NCI-H146 (cell line): ENCODE data around the gene STXBP6.
"Not testable (repeated sequence)": the region's sequence is repeated elsewhere in the genome, so short reads cannot be mapped to it uniquely, and the experiment has no call there.

Experiments
- DNase-seq: peaks from one replicate; lab custom pipeline; 2025; lab: John Stamatoyannopoulos, UW

Gene STXBP6

DNA sequence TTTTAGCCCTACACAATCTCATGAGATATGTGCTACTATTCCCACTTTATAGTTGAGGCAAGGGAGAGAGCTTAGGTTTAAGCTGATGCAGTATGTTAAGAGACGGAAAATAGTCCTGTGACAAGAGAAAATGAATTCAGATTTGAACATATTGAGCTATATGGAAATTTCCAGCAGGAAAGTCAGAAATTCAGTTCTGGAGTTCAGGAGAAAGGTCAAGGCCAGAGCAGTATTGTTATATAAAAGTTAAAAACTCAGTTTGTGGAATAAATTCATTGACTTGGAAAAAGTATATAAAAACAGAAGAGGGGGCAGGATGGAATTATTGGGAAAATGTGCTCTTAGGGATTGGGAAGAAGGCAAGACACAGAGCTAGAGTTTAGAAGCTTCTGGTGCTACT is 248.9 kb downstream of the STXBP6 start:
- no peak for DNase-seq

DNA sequence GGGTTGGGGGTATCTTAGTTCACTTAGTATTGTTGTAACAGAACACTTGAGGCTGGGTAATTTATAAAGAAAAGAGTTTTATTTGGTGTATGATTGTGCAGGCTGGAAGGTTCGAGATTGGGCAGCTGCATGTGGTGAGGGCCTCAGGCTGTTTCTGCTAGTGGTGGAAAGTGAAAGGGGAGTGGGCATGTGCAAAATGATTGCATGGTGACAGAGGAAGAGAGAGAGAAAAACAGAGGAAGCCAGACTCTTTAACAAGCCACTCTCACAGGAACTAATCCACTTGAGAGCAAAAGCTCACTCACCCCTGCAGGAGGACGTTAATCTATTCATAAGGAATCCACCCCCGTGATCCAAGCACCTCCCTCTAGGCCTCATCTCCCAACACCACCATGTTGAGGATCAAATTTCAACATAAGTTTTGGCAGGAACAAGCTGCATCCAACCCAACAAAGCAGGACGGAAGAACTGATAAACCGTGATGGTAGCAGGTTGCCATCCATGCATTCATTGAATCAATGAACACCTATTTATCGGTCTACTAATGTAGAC is 251.0 kb downstream of the STXBP6 start:
- no peak for DNase-seq

DNA sequence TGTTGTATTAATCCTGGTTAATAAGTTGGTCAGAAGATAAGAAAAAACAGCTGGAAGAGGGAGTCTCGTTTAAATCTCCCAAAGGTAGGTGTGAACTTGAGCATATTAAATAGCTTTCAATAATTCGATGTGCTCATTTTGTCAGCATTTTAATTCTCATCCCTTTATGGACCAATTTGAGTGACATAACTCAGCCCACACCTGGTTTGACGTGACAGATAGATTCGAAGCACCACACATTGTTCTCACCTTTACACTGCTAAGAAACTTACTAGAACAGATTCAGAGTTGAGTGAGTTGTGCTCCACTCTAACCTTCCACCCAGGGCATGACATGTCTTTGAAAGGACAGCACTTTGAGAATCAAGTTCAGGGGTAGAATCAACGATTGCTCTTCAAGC is 254.5 kb downstream of the STXBP6 start:
- no peak for DNase-seq

DNA sequence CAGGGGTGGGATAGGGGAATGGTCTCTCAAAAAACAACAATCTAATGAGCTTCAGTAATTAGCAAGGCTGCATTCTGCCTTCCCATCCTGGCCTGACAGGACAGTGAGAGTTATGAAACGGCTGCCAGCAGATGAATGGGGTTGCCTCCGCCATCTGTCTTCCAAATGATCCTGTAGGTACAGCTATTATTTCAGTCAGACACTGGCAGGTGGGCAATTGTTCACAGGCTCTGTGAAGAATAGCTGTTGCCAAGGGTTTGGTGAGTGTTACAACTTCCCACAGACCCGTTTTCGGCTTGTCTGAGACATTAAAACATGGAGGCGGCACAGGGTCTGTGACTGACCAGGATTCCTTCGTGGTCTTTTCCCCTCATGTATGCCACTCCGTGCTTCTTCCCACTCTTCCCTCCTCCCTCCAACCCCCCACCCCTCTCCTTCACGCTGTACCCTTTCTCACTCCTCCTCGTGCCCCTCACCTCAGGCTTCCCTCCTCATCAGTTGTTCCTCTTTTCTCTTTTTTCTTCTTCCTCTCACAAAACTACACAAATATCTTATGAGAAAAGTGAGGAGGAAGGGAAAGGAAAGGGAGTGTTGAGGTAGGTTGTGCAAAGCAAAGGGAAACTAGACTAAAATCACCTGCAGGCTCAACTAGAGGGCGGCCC is 255.2 kb downstream of the STXBP6 start:
- no peak for DNase-seq

DNA sequence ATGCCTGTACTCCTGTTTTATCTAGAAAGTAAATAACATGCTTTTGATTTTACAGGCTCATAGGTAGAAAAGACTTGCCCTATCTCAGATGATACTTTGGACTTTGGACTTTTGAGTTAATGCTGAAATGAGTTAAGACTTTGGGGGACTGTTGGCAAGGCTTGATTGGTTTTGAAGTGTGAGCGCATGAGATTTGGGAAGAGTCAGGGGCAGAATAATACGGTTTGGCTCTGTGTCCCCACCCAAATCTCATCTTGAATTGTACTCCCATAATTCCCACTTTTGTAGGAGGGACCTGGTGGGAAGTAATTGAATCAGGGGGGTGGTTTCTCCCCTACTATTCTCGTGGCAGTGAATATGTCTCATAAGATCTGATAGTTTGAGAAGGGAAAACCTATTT is 259.8 kb downstream of the STXBP6 start:
- DNase-seq, result no peak

DNA sequence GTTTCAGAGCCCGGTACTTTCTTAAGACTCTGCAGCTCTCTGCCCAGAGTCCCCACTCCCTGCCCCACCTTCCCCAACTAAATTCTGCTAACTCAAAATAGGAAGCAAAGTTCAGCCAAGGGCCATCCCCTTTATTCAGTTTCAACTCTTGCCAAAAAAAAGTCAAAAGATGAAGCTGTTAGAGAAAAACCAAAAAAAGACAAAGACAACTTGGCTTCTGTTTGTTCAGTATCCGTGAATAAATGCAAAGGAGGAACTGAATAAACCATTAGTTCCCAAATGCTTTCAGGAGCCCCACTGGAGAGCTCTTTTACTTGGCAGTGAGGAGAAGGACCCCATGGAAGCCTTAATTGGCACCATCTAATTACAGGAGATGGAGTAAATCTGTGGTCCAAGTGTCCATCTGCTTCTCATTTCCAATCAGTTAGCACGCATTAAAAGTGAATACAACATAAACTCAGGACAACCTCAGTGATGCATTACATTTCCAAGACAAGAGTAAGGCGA is 260.5 kb downstream of the STXBP6 start:
- no peak for DNase-seq

DNA sequence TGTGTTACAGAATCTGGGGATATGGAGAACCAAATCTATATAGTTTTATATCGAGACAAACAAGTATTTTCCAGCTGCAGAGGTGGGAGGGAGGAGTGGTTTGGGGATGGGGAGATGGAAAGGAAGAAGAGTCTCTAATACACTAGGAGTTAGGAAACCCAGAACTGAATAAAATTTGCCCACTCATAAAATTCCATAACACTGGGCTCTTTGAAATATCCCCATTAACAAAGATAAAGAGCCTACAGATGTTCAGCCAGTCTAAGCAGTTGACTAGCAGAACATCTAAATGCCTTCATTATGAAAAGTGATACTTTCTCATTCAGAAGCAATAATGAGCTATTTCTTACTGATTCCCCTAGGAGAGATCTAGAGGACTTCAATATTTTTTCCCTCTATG is 264.2 kb downstream of the STXBP6 start:
- no peak for DNase-seq

DNA sequence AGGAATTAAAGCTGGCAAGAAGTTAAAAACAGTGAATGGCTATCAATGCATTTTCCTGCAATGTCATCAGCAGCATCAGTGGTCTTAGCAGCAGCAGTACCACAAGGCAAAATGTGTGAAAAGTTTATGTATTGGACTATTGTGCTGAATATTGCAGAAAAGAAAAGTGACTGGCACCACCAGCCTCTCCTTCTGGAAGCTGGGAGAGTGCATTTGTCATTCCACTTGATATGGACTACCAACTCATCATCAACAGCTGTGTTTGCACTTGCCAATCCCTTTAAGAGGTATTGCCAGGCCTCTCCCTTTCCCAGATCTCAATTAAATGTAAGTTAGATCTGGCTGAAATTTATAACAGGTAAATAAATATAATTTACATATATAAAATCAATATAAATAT is 265.0 kb downstream of the STXBP6 start:
- no peak for DNase-seq

DNA sequence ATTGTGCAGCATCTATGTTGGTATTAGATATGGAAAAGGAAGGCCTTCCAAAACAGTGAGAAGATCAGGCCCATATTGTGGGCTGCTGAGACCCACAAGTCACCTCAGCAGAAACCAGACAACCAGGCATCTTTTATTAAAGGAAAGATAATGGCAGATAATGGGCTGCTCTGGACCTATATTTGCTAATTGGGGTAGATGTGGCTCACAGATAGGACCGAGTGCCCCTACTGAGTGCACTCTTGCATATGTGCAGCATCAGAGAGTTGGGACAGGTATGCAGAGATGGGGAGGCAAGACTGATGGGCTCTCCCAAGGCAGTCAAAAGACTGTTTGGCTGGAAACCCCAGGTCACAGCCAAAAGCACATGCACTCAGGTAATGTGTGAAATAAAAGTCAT is 266.2 kb downstream of the STXBP6 start:
- DNase-seq, result no peak

DNA sequence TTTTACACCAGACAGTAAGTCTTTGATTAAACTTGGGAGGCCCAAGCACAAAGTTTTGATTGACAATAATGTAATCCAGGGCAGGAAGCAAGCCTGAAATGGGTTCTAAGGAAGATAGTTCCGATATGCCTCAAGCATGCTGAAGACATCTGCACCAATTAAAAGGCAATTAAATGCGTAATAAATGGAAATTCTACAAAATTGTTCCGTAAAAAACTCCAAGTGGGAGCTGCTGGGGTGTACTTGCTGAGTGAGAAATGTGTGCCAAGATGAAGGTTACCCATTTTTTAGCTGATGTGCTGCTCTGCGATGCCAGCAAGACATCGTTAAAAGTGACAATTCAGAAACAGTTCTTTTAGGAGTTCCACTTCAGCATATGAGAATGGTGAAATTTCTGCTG is 269.7 kb downstream of the STXBP6 start:
- no peak for DNase-seq

DNA sequence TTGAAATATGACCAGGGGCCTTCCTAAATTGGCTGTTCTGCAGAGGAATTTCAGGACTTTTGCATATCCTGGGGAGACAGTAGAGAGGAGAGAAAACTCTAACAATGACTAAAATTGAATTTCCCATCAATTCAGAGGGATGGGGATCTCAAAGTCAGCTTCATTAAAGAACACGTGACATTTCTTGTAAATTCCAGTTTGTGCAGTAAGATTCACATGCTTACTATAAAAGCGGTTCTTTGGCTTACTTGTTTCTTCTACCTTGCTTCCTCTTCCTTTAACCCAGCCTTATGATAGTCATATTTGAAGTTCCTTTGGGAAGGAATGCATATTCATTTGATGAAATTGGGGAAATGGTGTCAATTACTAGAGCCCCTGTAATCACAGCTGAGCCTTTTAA is 272.3 kb downstream of the STXBP6 start:
- DNase-seq, result no peak

DNA sequence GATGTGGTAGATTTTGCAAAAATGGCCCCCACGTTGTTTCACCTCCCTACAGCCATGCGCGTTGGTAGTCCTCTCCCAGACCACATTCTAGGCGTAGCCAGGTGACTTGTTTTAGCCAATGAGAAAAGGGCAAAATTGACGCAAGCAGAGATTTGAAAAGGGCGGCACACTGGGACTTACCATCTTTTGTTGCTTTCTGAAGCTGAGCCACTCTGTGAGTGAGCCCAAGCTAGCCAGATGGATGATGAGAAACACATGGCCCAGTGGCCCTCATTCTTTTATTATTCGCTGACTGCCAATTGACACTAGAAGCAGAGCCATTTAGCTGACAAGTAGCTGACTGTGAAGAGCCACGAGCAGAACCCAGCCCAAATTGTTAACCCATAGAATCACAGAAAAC is 274.0 kb downstream of the STXBP6 start:
- no peak for DNase-seq

DNA sequence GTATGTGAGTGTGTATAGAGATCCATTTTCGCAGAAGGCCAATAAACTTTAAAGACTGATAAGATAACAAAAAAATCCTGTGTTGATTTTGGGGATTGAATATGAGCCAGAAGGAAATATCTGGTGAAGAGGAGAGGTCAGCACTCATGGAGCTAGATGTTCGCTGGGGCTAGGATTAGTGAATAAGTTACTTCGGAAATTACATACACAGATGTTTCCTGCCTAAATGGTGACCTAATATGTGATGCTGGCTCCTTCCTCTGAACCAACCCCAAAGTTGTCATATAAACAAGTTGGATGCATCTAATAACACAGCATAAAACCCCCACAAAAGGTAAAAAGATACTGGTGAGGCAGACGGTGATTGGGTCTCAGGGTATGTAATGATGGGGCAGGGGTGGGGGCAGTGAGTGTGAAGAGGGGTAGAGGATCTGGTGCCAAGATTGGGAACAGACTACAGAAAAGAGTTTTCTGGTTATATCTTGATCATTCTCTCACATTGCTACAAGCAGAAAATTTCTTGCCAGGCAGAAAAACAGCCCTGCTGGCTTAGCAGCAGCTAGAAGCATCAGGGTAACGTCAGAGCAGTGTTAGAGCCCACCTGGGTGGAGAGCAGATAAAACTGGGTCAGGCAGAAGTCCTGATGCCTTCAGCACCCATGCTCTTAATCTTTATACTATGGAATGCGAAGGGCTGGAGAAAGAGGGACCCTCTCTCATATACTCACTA is 275.6 kb downstream of the STXBP6 start:
- DNase-seq, result no peak

DNA sequence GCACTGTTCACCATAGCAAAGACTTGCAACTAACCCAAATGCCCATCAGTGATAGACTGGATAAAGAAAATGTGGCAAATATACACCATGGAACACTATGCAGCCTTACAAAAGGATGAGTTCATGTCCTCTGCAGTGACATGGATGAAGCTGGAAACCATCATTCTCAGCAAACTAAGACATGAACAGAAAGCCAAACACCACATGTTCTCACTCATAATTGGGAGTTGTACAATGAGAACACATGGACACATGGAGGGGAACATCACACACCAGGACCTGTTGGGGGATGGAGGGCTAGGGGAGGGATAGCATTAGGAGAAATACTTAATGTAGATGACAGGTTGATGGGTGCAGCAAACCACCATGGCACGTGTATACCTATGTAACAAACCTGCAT is 276.4 kb downstream of the STXBP6 start:
- not testable (repeated sequence) for DNase-seq

DNA sequence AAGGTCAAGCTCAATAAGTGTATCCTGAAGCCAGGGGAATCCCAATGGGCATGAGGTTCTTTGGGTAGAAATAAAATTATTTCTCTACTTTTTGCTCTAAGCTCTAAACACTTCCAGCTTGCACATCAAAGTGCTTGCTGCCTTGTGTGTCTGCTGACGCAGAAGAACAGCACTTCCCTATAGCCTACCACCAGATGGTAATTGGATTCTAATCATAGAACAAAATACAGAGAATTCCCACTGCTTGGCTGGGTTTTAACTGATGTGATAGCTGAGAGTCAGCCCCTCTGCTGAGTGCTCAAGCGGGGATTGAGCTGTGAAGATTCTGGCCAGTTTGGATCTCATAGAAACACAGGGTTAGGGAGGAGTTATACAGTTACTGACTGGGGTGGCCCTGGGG is 283.5 kb downstream of the STXBP6 start:
- DNase-seq, result no peak

DNA sequence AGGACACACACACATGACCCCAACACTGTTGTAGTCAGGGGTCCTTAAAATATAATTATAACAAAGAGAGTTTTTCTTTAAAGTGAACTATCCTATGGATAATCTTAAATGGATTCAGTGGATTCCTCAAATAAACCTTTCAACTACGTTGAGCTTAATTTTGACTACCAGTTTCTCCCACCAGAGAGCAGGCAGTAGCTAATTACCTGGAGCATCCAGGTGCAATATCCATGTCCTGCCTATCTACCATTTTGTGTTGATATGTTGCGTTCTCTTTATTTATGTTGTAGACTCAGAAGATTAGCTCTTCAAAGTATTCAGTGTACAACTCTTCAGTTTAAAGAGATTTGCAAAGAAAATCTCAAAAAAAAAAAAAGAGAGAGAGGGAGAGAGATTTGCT is 288.8 kb downstream of the STXBP6 start:
- DNase-seq, result no peak
